COLO829 (cell line): ENCODE data around the gene PFKP.
"Not testable (repeated sequence)": the region's sequence is repeated elsewhere in the genome, so short reads cannot be mapped to it uniquely, and the experiment has no call there.

Experiments
- DNase-seq: peaks from one replicate; pipeline ENCODE4 v3.0.0; 2012; ENCODE audit warnings: low spot score

PFKP gene

DNA sequence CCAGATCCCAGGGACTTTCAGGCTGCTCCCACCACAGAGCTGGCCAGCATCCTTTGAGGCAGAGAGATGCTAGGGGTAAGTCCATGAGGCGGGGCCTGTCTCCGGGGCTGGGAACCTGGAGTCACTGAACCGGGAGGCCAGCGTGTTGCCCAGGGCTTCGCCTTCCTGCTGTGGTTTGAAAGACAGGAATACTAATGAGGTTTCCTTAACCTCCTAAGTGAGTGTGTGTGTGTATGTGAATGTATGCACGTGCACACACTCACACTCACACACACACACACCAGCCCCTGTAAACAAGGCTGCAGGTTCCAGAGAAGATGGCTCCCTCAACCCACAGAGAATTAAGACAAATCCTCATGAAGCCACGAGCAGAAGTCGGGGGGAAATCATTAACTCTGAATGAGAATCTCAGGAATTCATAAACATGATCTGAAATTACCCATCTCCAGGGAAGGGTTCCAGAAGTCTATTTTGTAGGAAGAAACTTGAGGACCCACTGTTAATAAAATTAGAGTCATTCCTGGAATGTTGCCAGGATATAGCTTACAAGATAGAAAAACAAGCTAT is 20.3 kb upstream of the PFKP start:
- no peak for DNase-seq

DNA sequence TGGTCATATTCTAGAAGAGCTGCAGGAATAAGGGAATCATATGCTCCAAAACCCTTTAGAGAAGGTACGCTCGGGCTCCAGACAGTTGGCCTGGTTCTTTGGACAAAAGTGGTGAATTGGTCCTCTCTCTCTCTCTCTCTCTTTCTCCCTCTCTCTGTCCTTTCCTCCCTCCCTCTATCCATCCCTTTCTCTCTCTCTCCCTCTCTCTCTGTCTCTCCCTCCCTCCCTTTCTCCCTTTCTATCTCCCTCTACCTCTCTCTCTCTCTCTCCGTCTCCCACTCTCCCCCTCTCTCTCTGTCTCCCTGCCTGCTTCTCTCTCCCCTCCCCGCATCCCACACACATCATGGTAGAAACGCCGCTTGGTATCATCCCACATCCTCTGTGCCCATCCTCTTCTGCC is 19.8 kb upstream of the PFKP start:
- DNase-seq, result no peak

DNA sequence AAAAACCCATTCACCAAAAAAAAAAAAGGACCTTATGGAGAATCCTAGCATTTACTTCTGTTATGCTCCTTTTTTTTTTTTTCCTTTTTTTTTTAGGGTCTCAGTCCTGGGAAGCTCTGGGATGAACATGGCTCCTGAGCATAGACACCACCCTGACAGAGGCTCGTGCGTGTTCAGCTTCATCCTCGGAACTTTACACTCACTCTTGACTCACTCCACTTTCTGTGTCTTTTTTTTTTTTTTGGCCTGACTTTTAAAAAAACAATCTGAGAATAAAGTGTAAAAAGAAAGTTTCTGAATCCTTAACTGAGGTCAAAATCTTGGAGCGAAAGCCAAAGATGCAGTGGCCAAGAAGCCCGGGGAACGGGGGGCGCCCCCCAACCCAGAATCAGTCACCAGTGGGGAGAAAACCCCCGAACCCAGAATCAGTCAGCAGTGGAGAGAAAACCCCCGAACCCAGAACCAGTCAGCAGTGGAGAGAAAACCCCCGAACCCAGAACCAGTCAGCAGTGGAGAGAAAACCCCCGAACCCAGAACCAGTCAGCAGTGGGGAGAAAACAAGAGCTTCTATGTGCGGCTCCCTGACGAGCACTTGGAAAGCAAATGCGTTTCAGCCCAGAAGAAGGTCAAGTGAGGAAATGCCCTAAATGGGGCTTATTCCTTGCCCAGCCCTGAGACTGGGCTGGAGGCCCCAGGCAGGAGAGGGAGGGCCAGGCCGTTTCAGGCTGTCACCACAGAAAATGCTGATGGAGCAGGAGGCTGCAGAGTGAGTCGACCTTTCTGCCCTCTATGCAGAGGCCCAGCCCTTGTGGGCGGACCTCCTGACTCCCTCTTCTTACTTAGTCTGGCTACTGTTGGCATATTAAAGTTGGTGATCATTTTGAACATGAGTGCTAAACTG is 19.0 kb upstream of the PFKP start:
- no peak for DNase-seq

DNA sequence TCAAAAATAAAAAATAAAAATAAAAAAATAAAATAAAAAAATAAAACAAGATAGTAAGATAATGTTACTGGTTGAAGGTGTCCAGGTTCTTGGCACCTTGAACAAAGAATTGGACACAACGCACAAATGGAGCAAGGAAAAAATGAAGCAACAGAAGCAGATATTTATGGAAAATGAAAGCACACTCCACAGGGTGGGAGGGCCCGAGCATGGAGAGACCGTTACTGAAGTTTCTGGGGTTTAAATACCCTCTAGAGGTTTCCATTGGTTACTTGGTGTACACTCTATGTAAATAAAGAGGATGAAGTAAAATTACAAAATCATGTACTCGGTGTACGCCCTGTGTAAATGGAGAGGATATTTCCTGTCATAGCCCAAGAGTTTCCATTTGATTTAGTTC is 15.7 kb upstream of the PFKP start:
- no peak for DNase-seq

DNA sequence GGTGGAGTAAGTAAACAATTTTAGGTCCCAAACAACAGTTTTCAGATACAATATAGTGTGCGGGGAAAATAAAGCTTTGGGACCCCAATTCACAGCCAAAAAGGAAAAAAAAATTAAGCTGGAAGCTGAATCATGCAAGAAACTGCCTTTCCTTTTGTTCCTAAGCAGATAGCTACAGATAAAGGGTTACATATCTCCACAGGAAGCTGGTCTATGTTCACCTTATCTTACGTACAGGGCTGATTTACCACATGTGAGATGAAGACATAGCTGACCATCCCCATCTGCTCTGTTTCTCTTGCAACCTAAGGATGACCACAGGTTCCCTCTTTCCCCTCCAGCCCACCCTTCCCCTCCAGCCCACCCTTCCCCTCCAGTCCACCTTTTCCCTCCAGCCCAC is 14.2 kb upstream of the PFKP start:
- no peak for DNase-seq

DNA sequence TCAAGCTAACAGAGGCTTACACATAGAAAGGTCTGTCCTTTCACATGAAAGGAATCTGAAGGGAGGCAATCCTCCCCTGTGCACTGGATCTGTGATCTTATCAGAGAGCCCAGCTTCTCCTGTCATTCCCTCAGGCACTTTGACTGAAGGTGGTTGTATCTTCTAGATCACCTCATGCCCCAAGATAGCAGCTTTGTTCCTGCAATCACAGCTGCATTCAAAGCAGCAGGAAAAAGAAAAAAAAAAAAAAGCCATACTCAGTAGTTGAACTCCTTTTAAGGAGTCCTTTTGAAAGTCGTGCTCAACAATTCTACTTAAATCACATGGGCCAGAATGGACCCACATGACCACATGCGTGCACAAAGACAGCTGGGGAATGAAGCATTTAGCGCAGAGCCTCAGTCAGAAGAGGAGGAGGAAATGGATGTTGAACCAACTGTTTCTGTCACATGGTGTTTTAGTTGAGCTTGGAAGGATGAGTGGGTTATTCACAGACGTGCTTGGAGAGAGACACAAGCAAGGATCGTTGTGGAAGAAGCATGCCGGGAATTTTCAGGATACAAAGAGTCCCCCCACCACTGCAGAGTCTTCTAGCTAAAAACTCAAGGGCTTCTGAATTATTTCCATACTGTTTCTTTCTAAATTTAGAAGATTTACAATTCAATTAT is 13.0 kb upstream of the PFKP start:
- no peak for DNase-seq

DNA sequence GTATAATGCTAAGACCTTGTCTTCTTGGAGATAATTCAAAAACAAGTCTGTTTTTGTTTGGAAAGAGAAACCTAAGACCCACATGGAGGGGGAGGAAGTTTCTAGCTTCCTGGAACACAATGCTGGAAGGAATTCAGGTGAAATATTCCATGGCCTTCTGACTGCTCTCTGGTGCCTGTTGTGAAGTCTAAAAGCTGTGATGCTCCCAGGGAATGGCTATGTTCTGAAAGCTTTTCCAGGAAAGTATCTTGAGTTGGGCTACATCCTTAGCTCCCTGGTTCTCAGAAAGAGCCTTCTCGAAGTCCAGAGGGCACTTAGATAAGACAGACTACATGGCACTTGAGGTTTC is 12.5 kb upstream of the PFKP start:
- DNase-seq, result no peak

DNA sequence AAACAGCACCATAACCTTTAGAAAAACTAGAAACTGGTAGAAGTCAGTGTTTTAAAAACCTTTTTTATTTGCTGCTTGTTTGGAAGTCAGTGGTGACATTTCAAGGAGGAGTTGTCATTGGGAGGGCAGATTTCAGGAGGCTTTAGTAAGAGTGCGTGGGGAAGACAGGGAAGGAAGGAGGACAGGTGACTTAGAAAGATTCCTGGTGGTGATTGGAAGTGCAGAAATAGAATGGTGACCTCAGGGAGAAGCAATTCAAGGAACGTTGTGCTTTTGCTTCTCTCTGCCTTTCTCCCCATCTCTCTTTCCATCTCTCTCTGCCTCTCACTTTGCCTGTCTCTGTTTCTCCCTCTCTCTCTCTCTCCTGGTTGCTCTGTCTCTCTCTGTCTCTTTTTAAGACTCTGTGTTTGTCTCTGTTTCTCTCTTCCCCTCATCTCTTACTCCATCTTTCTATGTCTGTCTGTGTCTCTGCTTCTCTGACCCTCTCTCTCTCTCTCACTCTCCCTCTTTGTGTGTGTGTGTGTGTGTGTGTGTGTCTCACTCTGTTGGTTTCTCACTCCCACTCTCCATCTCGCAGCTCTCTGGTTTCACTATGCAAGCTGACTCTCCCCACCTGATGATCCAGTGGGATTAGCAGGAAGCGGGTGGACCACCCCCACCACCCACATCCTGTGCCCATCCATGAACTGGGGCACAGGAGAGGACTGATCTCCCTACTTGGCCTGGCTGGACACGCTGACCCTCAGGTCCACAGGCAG is 10.9 kb upstream of the PFKP start:
- no peak for DNase-seq

DNA sequence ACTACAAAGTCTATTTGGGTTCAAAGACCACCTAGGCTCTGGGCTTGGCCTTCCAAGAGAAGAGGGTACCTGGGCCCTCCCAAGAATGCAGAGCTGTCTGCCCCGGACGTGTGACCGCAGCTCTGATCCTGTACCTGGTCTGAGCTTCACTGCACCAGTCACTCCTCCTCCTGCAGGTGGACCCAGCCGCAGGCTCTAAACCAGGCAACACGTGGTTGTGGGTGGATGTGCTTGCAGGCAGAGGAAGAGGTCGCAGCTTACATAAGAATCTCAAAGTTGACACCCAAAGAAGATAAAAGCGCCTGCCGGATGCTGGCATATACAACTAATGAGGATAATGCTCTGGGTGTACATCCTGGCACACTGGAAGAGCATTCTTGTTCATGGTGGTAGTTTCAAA is 9.4 kb upstream of the PFKP start:
- no peak for DNase-seq

DNA sequence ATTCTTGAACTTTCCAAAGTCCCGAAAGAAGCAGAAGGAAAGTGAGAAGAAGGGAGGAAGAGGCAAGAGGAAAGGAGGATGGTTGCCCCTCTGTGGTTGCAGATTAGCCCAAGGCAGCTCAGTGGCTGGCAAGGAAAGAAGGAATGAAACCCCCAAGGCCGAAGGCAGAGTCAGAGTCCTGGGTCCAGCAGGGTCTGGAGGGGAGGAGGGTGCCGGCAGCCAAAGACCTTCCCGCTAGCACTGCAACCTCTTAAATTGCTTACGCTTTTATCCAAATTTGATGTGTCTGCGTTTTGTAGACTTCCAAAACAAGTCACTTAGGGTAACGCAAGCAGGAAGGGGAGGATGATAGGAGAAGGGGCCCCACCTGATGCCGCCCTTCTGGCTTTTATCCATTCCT is 7.4 kb upstream of the PFKP start:
- DNase-seq, result no peak

DNA sequence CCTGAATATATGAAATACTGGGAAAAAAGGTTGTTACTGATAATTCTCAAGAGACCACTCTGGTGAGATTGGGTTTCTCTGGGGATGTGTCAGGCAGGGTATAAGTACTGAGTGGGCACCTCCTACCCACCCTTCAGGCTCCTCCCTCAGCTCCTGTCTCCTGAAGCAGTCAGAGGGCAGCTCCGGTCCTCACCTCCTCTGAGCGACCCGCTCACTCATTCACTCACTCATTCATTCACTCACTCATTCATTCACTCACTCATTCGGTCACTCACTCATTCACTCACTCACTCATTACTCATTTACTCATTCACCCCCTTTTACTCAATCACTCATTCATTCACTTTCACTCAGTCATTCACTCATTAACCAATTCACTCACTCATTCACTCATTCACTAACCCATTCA is 6.9 kb upstream of the PFKP start:
- no peak for DNase-seq

DNA sequence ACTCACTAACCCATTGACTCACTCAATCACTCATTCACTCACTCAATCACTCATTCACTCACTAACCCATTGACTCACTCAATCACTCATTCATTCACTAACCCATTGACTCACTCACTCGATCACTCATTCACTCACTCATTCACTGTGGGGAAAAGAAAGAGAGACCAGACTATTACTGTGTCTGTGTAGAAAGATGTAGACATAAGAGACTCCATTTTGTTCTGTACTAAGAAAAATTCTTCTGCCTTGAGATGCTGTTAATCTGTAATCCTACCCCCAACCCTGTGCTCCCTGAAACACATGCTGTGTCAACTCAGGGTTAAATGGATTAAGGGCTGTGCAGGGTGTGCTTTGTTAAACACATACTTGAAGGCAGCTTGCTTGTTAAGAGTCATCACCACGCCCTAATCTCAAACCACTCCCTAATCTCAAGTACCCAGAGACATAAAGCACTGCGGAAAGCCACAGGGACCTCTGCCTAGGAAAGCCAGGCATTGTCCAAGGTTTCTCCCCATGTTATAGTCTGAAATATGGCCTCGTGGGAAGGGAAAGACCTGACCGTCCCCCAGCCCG is 5.9 kb upstream of the PFKP start:
- DNase-seq, result not testable (repeated sequence)

DNA sequence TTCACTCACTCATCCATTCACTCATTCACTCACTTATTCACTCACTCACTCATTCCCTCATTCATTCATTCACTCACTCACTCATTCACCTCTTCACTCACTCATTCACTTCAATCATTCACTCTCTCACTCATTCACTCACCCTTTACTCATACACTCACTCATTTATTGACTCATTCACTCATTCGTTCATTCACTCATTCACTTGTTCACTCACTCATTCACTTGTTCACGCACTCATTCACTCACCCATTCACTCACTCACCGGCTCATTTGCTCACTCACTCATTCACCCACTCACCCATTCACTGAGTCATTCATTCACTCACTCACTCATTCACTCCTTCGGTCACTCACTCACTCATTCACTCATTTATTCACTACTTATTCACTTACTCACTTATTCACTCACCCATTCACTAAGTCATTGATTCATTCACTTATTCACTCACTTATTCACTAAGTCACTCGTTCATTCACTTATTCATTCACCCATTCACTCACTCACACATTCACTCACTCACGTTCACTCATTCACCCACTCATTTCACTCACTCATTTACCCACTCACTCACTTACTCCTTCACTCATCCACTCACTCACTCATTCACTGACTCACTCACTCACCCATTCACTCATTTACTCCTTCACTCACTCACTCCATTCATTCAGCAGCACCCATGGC is 4.7 kb upstream of the PFKP start:
- DNase-seq, result no peak

DNA sequence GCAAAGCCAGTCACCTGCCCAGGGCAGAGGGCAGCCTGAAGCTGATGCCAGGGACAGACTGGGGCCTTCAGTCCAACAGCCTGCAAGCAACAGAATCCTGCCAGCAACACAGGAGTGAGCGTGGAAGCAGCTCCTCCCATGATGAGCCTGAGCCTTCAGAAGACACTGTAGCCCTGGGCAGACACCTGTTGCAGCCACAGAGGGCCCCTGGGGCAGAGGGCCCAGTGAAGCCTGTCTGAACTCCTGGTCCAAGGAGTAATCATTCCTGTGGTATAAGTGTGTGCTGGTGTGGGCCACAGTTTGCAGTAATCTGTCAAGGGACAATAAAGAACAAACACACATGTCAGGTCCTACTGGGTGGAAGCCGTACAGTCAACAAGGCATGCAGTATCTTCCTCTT is 2.9 kb upstream of the PFKP start:
- DNase-seq, result no peak

DNA sequence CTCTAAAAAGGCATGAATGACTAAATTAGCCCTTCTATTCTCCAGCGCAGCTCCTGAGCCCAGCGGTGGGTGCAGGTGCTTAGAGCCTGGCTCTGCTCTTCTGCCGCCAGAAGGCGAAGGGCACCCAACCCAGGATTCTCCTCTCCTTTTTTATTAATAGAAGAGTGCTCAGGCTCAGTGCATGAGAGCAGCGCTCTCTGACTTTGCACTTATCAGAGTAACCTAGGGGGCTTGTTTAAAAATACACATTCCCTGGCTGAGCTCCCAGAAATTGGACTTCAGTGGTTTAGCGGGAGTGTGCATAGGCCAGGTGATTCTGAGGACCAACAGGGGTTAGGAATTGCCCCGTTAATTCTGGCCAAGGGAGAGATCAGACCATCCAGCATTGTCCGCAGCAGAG is 1.7 kb upstream of the PFKP start:
- no peak for DNase-seq

DNA sequence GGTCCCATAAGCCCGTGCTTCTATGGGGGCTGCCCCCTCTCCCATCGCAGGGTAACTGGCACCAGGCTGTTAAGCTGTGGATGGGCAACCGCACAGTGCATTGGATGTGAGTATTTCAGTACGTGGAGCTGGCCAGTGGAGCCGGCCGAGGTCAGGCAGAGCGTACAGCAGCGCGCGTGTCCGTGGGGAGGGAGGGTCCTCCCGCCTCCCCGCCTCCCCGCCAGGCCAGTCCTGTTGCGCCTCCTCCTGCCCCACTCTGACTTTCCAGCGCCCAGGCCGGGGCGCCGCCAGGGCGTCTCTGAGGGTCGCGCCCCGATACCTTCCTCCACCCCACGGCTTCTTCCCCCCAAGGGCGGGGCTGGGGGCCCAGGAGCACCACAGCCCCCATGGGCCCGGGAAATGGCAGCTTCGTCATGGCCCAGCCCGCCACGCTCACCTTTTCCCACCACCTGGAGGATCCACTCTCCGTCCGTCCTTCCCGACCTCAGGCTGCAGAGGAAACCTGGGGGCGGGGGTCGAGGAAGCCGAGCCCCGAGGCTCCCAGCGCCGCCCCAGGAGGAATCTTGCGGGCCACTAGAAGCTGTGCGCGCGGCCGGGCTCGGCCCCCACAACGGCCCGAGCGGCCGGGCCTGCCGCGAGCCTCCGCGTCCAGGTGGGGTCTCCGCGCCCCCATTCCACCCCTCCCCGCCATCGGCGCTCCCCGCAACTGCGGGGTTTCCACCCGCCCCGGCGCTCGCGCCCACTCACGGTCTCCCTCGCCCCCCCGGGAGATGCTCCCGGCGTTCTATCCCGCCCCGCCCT is 831 bp upstream of the PFKP start:
- DNase-seq, result no peak

DNA sequence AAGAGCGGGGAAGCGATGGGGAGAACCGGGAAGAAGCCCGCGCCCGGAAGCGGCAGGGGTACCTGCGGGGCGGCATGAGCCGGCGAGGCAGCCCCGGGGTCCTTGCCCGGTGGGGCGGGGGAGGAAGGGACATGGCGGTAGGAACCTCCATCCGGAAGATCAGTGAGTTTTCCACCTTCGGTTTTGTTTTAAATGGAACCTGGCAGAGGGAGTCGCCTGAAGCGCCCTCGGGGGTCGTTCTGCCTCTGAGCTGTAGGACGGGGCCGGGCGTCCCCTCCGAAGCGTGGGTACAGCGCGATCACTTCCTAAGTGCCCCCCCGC is 471 bp downstream of the PFKP start:
- no peak for DNase-seq

DNA sequence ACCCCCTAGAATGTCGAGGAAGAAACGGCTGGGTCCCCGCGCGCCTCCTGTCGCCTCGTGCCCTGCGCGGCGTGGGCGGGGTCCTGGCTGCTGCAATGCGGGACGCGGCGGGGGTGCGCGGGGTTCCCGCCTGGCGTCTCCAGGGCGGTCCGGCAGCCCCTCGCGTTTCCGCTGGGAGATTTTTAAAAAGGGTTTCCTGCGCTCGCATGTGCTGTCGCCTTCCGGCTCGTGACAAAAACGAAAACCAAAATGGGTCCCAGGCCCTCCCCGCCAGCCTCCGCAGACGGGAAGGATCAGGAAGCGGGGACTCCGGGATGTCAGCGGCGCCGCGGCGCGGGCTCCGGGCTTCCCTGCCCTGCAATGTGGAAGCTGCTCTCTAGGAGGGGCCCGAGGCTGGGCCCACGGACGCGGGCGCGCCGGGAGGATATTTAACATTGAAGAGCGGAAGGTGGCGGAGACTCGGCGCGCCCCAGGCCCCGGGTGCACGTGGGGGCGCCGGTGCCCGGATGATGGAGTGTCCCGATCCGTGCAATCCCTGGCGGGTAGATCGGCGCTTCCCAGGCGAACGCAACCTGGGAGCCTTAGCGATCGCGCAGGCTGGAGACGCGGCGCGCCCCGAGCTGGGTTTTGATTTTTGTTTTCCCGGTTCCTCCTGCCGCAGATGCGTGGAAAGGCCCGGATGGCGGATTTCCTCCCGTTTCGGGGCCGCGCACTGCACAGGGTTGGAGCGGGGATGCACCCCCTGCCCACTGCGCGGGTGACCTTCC is 1.0 kb downstream of the PFKP start:
- no peak for DNase-seq

DNA sequence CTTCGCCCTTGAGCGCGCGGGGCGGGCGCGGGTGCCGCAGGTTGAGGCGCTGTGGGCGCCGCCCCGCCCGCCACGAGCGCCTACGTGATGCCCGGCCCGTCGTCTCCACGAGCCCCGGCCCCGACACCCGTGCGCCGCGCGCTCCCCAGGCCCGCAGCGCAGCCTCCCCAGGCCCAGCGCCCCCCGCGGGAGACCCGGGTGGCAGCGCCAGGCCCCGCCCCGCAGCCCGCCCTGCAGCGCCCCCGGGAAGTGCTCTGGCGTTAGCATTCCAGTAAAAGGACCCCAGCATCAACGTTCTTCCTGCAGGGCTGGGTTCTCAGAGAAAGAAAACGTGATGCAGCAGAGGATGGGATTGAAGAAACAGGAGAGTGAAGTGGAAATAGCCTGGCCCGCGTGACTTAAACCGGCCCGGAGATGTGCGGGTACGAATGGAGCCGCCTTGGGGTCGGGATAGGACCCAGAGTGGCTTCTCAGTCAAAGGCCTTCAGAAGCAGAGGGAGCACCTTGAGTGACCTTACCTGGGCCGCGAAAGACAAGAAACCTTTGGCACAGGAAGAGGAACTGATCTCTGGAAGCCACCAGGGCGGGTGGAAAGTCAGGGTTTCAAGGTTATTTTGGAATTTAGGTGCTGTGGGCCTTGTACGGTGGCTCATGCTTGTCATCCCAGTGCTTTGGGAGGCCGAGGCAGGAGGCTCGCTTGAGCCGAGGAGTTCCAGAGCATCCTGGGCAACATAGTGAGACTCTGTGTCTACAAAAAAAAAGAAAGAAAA is 1.8 kb downstream of the PFKP start:
- DNase-seq, result no peak

DNA sequence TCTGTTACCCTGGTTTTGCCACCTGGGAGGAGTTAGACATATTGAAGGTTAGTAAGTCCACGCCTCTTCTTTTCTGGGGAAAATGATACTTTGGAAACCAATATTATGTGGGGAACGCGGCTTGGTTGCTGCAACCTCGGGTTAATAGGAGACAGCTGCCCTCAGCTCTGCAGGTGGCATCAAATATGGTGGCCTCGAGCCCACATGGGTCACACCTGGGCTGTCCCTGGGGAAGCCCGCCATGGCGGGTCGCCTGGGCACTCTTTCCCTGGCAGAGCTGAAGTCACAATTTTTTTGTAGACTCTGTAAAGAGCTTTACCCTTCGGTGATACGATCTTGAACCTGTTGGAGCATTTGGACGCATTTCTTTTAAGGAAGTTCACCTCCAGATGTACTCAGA is 2.5 kb downstream of the PFKP start:
- DNase-seq, result no peak
